Sigmoid colon (tissue), 3 donors: ENCODE measurements around the gene CTAG1B.

Experiments
- POLR2A ChIP-seq, 2 donors: fragments of 450-650 bp; IDR thresholded peaks; one replicate each; pipeline ENCODE4 v1.6.1; 2016; ENCODE audit warnings: antibody characterized with exemption in 2 of 2, mild to moderate bottlenecking in 2 of 2, moderate library complexity in 2 of 2
- TF ChIP-seq, protein P1 (sequence below), 4 experiments: fragments of 450-650 bp in 3 of 4; fragments of 200-600 bp in 1 of 4; IDR thresholded peaks; one replicate each; pipeline ENCODE4 v1.5.1; 2016 to 2019; ENCODE audit warnings: antibody characterized with exemption in 4 of 4, mild to moderate bottlenecking in 3 of 4, moderate library complexity in 2 of 4

DNA sequence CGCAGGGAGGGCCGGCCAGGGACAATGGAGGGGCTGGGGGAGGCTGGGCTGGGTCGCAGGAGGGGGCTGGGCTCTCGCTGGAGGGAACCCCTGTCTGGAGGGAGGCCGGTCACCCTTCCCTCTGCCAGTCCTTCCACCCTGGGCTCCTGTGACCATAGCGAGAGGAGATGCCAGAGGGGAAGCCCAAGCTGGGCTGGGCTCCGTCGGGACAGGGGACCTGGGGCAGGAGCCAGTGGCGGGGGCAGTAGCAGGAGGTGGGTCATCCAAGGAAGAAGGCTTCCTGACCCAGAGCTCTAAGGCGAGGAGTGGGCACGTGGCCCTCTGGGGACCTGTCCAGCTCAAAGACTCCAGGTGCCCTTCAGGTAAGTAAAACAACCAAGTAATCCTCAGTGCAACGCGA is 16.9 kb downstream of the CTAG1B start:
- TF ChIP-seq POLR2A (IDR thresholded peaks at IDR 0.05), result no peak
- TF ChIP-seq, protein P1, sequence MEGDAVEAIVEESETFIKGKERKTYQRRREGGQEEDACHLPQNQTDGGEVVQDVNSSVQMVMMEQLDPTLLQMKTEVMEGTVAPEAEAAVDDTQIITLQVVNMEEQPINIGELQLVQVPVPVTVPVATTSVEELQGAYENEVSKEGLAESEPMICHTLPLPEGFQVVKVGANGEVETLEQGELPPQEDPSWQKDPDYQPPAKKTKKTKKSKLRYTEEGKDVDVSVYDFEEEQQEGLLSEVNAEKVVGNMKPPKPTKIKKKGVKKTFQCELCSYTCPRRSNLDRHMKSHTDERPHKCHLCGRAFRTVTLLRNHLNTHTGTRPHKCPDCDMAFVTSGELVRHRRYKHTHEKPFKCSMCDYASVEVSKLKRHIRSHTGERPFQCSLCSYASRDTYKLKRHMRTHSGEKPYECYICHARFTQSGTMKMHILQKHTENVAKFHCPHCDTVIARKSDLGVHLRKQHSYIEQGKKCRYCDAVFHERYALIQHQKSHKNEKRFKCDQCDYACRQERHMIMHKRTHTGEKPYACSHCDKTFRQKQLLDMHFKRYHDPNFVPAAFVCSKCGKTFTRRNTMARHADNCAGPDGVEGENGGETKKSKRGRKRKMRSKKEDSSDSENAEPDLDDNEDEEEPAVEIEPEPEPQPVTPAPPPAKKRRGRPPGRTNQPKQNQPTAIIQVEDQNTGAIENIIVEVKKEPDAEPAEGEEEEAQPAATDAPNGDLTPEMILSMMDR (IDR thresholded peaks at IDR 0.05), result no peak
